ENCODE measurements around the gene SOWAHA. TPM values are rescaled to one million over a fixed set of nuclear protein-coding genes. Genes with fewer than 3 reads are reported as not detected.

The SOWAHA gene
- total RNA-seq, 2 experiments from 2014 or later: 0.05 TPM; not detected in 1

GRCh38 chr5:132820162-132820754 lies 7.2 kb downstream of the SOWAHA start:
- Mint-ChIP-seq H3K4me3 (no peak overlapping the region), H3K36me3 (ENCODE audit: low read depth) (no peaks in the 10 kb centered on the region), H3K27me3 (peaks cover 30% of the 10 kb centered on the region), H3K9me3 (ENCODE audit: low read depth) (no peaks in the 10 kb centered on the region), H3K27ac (no peak overlapping the region), H3K4me1 (peaks cover 12% of the 10 kb centered on the region)
- intact Hi-C loops (cut with DNase I, micrococcal nuclease): loop anchor here (1.0 to 5.0 kb wide), 10 partner anchors 73 to 435 kb away; partner anchors contain the start of genes CCNI2 (in 2 of the 2) and KIF3A (in 1 of the 2)
- ATAC-seq (peak; percentile 86), DNase-seq (peak; percentile 96)
- ChIA-PET POLR2A (no interaction called here), CTCF (interaction anchor here (0.6 to 4.4 kb wide), 52 partner anchors 9 to 1436 kb away, joined by 3 to 50 read pairs (median 4); partner anchors contain the start of genes CCNI2, KIF3A and SHROOM1)

GRCh38 chr5:132821350-132821749 lies 8.2 kb downstream of the SOWAHA start:
- ATAC-seq: no peak
- H3K4me3 Mint-ChIP-seq: no peak overlapping the region
- H3K9me3 Mint-ChIP-seq (ENCODE audit: low read depth): no peaks in the 10 kb centered on the region
- intact Hi-C loops (cut with DNase I, micrococcal nuclease): loop anchor here (2.0 to 5.0 kb wide), 5 partner anchors 75 to 434 kb away; partner anchors contain the start of genes CCNI2 (in 2 of the 2) and KIF3A (in 1 of the 2)
- H3K27me3 Mint-ChIP-seq: peaks cover 34% of the 10 kb centered on the region
- peaks cover 12% of the 10 kb centered on the region for H3K4me1 Mint-ChIP-seq
- POLR2A ChIA-PET: no interaction called here
- H3K27ac Mint-ChIP-seq: no peak overlapping the region
- H3K36me3 Mint-ChIP-seq (ENCODE audit: low read depth): no peaks in the 10 kb centered on the region
- CTCF ChIA-PET: interaction anchor here (0.5 to 4.4 kb wide), 22 partner anchors 8 to 436 kb away, joined by 3 to 50 read pairs (median 5); partner anchors contain the start of genes CCNI2 and SHROOM1
- no peak for DNase-seq

- H3K9me3 Mint-ChIP-seq (ENCODE audit: low read depth): no peaks in the 10 kb centered on the region
- intact Hi-C loops (cut with DNase I, micrococcal nuclease): loop anchor here (2.0 to 5.0 kb wide), 5 partner anchors 75 to 434 kb away; partner anchors contain the start of genes CCNI2 (in 2 of the 2) and KIF3A (in 1 of the 2)
- H3K4me3 Mint-ChIP-seq: no peak overlapping the region
- ChIA-PET CTCF (interaction anchor here (0.5 to 4.4 kb wide), 13 partner anchors 8 to 436 kb away, joined by 3 to 50 read pairs (median 5); partner anchors contain the start of gene SHROOM1), POLR2A (no interaction called here)
- no peaks in the 10 kb centered on the region for H3K36me3 Mint-ChIP-seq (ENCODE audit: low read depth)
- peaks cover 12% of the 10 kb centered on the region for H3K4me1 Mint-ChIP-seq
- no peak overlapping the region for H3K27ac Mint-ChIP-seq
- DNase-seq (no peak), ATAC-seq (no peak)
- peaks cover 38% of the 10 kb centered on the region for H3K27me3 Mint-ChIP-seq
Observed at GRCh38 chr5:132821791-132822190, 8.7 kb downstream of the SOWAHA start.

- peak; percentile 45 for ATAC-seq
- no peak overlapping the region for H3K4me3 Mint-ChIP-seq
- peaks cover 48% of the 10 kb centered on the region for H3K27me3 Mint-ChIP-seq
- intact Hi-C loops (cut with DNase I, micrococcal nuclease): loop anchor here (5.0 kb wide), 4 partner anchors 86 to 436 kb away; partner anchors contain the start of gene KIF3A (in 1 of the 2)
- CTCF ChIA-PET: interaction anchor here (0.8 to 1.7 kb wide), 3 partner anchors 11 to 342 kb away, joined by 3 read pairs; no protein-coding TSS in a partner anchor
- peak; percentile 57 for DNase-seq
- H3K9me3 Mint-ChIP-seq (ENCODE audit: low read depth): no peaks in the 10 kb centered on the region
- H3K36me3 Mint-ChIP-seq (ENCODE audit: low read depth): no peaks in the 10 kb centered on the region
- H3K4me1 Mint-ChIP-seq: peaks cover 12% of the 10 kb centered on the region
- H3K27ac Mint-ChIP-seq: no peak overlapping the region
- POLR2A ChIA-PET: no interaction called here
Observed at GRCh38 chr5:132822650-132823480, 9.8 kb downstream of the SOWAHA start.

DNA sequence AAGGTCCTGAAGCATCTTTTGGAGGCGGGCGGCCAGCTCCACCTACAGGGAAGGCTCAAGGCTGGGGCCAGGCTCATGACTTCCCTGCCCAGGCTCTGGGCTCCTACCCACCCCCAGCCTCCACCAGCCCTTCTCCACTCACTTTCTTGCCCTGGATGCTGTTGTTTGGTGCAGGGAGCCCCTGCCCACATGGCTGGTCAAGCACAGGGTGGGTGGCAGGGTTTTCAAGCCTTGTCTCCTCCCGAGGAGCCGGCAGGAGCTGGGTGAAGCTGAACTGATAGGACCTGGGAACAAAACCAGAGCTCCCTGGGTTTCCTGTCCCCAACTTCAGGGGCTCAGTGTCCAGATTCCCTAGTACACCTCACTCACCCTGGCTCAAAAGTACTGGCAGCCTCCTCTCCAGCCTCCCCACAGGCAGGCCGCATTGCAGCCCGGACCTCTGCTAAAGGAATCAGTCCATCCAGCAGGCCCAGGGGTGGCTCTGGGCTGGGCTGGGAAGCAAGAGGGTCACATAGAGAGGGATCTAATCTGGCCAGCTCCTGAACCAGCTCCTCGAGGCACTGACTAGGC lies 10.5 kb downstream of the SOWAHA start:
- no peak overlapping the region for H3K27ac Mint-ChIP-seq
- peaks cover 12% of the 10 kb centered on the region for H3K4me1 Mint-ChIP-seq
- no peak overlapping the region for H3K4me3 Mint-ChIP-seq
- ATAC-seq (peak; percentile 8), DNase-seq (no peak)
- ChIA-PET POLR2A (no interaction called here), CTCF (interaction anchor here (0.8 to 1.7 kb wide), 3 partner anchors 12 to 298 kb away, joined by 3 to 5 read pairs (median 3); partner anchors contain the start of gene CCNI2)
- peaks cover 47% of the 10 kb centered on the region for H3K27me3 Mint-ChIP-seq
- intact Hi-C loops (cut with DNase I, micrococcal nuclease): loop anchor here (5.0 kb wide), 4 partner anchors 86 to 436 kb away; partner anchors contain the start of gene KIF3A (in 1 of the 2)
- no peaks in the 10 kb centered on the region for H3K9me3 Mint-ChIP-seq (ENCODE audit: low read depth)
- H3K36me3 Mint-ChIP-seq (ENCODE audit: low read depth): no peaks in the 10 kb centered on the region

GRCh38 chr5:132824426-132824825 lies 11.3 kb downstream of the SOWAHA start:
- ATAC-seq (no peak), DNase-seq (no peak)
- H3K27ac Mint-ChIP-seq: no peak overlapping the region
- POLR2A ChIA-PET: no interaction called here
- no peak overlapping the region for H3K4me3 Mint-ChIP-seq
- CTCF ChIA-PET: interaction anchor here (0.7 to 2.2 kb wide), 5 partner anchors 9 to 297 kb away, joined by 3 to 7 read pairs (median 4); partner anchors contain the start of gene CCNI2
- intact Hi-C loops (cut with DNase I, micrococcal nuclease): loop anchor here (5.0 kb wide), 4 partner anchors 87 to 437 kb away; partner anchors contain the start of gene KIF3A (in 1 of the 2)
- no peaks in the 10 kb centered on the region for H3K36me3 Mint-ChIP-seq (ENCODE audit: low read depth)
- H3K4me1 Mint-ChIP-seq: peaks cover 11% of the 10 kb centered on the region
- H3K27me3 Mint-ChIP-seq: peaks cover 46% of the 10 kb centered on the region
- no peaks in the 10 kb centered on the region for H3K9me3 Mint-ChIP-seq (ENCODE audit: low read depth)

GRCh38 chr5:132825033-132825833 lies 12.1 kb downstream of the SOWAHA start:
- CTCF ChIA-PET: interaction anchor here (0.6 to 2.2 kb wide), 8 partner anchors 10 to 493 kb away, joined by 3 to 7 read pairs (median 4); partner anchors contain the start of gene CCNI2
- no peak overlapping the region for H3K4me3 Mint-ChIP-seq
- peak; percentile 8 for ATAC-seq
- H3K27me3 Mint-ChIP-seq: peaks cover 44% of the 10 kb centered on the region
- H3K36me3 Mint-ChIP-seq (ENCODE audit: low read depth): no peaks in the 10 kb centered on the region
- POLR2A ChIA-PET: no interaction called here
- H3K4me1 Mint-ChIP-seq: peaks cover 6% of the 10 kb centered on the region
- no peak overlapping the region for H3K27ac Mint-ChIP-seq
- no peaks in the 10 kb centered on the region for H3K9me3 Mint-ChIP-seq (ENCODE audit: low read depth)
- intact Hi-C loops (cut with DNase I, micrococcal nuclease): no loop called here
- DNase-seq: no peak

DNA sequence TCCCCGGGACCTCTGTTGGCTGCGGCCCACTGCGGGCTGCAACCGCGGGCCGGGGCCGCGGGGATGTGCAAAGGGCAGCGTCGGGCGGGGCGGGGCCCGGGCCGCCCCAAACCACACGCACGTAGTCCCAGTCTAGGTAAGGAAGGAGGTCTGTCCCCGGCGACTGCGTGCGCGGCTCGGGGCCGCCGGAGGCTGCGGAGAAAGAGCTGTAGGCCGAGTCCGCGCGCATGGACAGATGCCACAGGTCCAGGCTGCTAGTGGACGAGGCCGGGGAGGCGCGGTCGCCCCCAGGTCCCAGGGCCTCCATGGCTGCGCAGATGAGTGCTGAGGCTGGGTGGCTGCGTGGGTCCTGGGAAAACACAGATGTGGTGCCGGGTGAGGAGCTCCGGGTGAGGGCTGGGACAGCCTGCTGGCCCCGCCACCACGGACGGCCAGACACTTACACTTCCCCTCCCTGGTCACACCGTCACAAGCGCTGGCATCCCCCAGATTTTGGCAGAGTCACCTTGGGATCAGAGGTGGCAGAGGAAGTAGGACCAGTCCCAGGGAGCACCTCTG lies 12.8 kb downstream of the SOWAHA start:
- ChIA-PET CTCF (interaction anchor here (0.6 to 2.2 kb wide), 7 partner anchors 9 to 299 kb away, joined by 3 to 7 read pairs (median 3); partner anchors contain the start of gene SOWAHA), POLR2A (interaction anchor here (0.7 kb wide), 1 partner anchor 226 kb away, joined by 3 read pairs; the partner anchor contains the start of gene HSPA4)
- H3K27ac Mint-ChIP-seq: no peak overlapping the region
- H3K4me3 Mint-ChIP-seq: no peak overlapping the region
- peaks cover 42% of the 10 kb centered on the region for H3K27me3 Mint-ChIP-seq
- no peaks in the 10 kb centered on the region for H3K36me3 Mint-ChIP-seq (ENCODE audit: low read depth)
- no peaks in the 10 kb centered on the region for H3K9me3 Mint-ChIP-seq (ENCODE audit: low read depth)
- intact Hi-C loops (cut with DNase I, micrococcal nuclease): no loop called here
- peaks cover 3% of the 10 kb centered on the region for H3K4me1 Mint-ChIP-seq
- ATAC-seq: peak; percentile 30
- peak; percentile 44 for DNase-seq

- DNase-seq: no peak
- POLR2A ChIA-PET: interaction anchor here (0.5 to 0.7 kb wide), 2 partner anchors 25 to 225 kb away, joined by 3 read pairs; partner anchors contain the start of gene HSPA4
Observed at GRCh38 chr5:132826424-132827082, 13.5 kb downstream of the SOWAHA start.

More at GRCh38 chr5:132826424-132827082, 13.5 kb downstream of the SOWAHA start:
- CTCF ChIA-PET: interaction anchor here (0.6 to 5.3 kb wide), 7 partner anchors 7 to 436 kb away, joined by 3 to 50 read pairs (median 3); partner anchors contain the start of gene SOWAHA
- Mint-ChIP-seq H3K4me3 (no peak overlapping the region), H3K36me3 (ENCODE audit: low read depth) (no peaks in the 10 kb centered on the region), H3K4me1 (peaks cover 3% of the 10 kb centered on the region), H3K27ac (no peak overlapping the region), H3K27me3 (peaks cover 49% of the 10 kb centered on the region), H3K9me3 (ENCODE audit: low read depth) (no peaks in the 10 kb centered on the region)
- ATAC-seq: no peak
- intact Hi-C loops (cut with DNase I, micrococcal nuclease): no loop called here
